ENCODE results near the gene EPHA6. TPM values are rescaled to one million over a fixed set of nuclear protein-coding genes. Genes with fewer than 3 reads are reported as not detected.

EPHA6 gene
- total and polyA plus RNA-seq, 2 donors (not counting 1 experiment from before 2014, with no cell fraction given), result not detected

- CTCF ChIA-PET, result no interaction called here
- no CpG with 5 or more reads among the region's 1 CpG for whole genome bisulfite sequencing (ENCODE audit: insufficient coverage)
- ATAC-seq (ENCODE audit: low read depth), result no peak
- POLR2A ChIA-PET, result no interaction called here
- H3K9ac ChIP-seq (ENCODE audit: low read length), result no peak overlapping the region
- no peaks in the 10 kb centered on the region for H3K4me1 ChIP-seq (ENCODE audit: control insufficient read depth in 2 of 2, insufficient read depth in 2 of 2, low read length in 2 of 2)
- no peaks in the 10 kb centered on the region for H3K36me3 ChIP-seq (replicated peaks in 1 of 2; ENCODE audit: control extremely low read depth in 1 of 2, control insufficient read depth in 1 of 2, extremely low read depth in 1 of 2, insufficient read depth in 2 of 2, low read length in 1 of 2)
- H3K27me3 ChIP-seq (replicated peaks in 1 of 4; ENCODE audit: control extremely low read depth in 1 of 4, control insufficient read depth in 3 of 4, insufficient read depth in 4 of 4, low read length in 3 of 4), result no peaks in the 10 kb centered on the region
- no peaks in the 10 kb centered on the region for H3K79me2 ChIP-seq (ENCODE audit: control insufficient read depth, insufficient read depth, low read length)
- TF ChIP-seq EZH2 (IDR thresholded peaks at IDR 0.05; ENCODE audit: borderline replicate concordance, insufficient read depth, low read depth, low read length, poor library complexity, severe bottlenecking), result no peak
- TF ChIP-seq CTCF (IDR thresholded peaks at IDR 0.05), result no peak
- H3K27me3 Mint-ChIP-seq, result peaks cover 18% of the 10 kb centered on the region
- no peak overlapping the region for H3K27ac ChIP-seq (ENCODE audit: low read length in 2 of 2)
- intact Hi-C loops (cut with micrococcal nuclease), result no loop called here
- no peaks in the 10 kb centered on the region for H4K20me1 ChIP-seq (ENCODE audit: control insufficient read depth, insufficient read depth, low read length, poor library complexity, severe bottlenecking)
- H3K4me3 ChIP-seq (ENCODE audit: control extremely low read depth in 1 of 5, extremely low read depth in 1 of 5, insufficient read depth in 1 of 5, low read depth in 2 of 5, low read length in 4 of 5), result no peak overlapping the region
- H3K4me1 Mint-ChIP-seq, result no peaks in the 10 kb centered on the region
- no peaks in the 10 kb centered on the region for H3K9me3 ChIP-seq (ENCODE audit: control extremely low read depth in 1 of 3, control insufficient read depth in 2 of 3, insufficient read depth in 1 of 3, low read length in 2 of 3)
- H3K4me2 ChIP-seq (replicated peaks; ENCODE audit: low read depth, low read length, poor library complexity, severe bottlenecking), result no peak overlapping the region
- no peak overlapping the region for H3K27ac Mint-ChIP-seq
- H3K4me3 Mint-ChIP-seq, result no peak overlapping the region
- DNase-seq, result no peak
- no peaks in the 10 kb centered on the region for H3K9me3 Mint-ChIP-seq (ENCODE audit: insufficient read depth)
- H2AFZ ChIP-seq (ENCODE audit: insufficient read depth, low read depth, low read length, poor library complexity, severe bottlenecking), result no peak overlapping the region
These were observed 924.4 kb downstream of the EPHA6 start for GRCh38 chr3:97738761-97739160.

- Histone ChIP-seq H3K4me3 (ENCODE audit: control extremely low read depth in 1 of 5, extremely low read depth in 1 of 5, insufficient read depth in 1 of 5, low read depth in 2 of 5, low read length in 4 of 5) (no peak overlapping the region), H3K9me3 (ENCODE audit: control extremely low read depth in 1 of 3, control insufficient read depth in 2 of 3, insufficient read depth in 1 of 3, low read length in 2 of 3) (no peaks in the 10 kb centered on the region), H3K27me3 (replicated peaks in 1 of 4; ENCODE audit: control extremely low read depth in 1 of 4, control insufficient read depth in 3 of 4, insufficient read depth in 4 of 4, low read length in 3 of 4) (no peaks in the 10 kb centered on the region), H3K4me1 (ENCODE audit: control insufficient read depth in 2 of 2, insufficient read depth in 2 of 2, low read length in 2 of 2) (no peaks in the 10 kb centered on the region), H2AFZ (ENCODE audit: insufficient read depth, low read depth, low read length, poor library complexity, severe bottlenecking) (no peak overlapping the region), H3K4me2 (replicated peaks; ENCODE audit: low read depth, low read length, poor library complexity, severe bottlenecking) (no peak overlapping the region), H3K79me2 (ENCODE audit: control insufficient read depth, insufficient read depth, low read length) (no peaks in the 10 kb centered on the region), H3K9ac (ENCODE audit: low read length) (no peak overlapping the region), H3K36me3 (replicated peaks in 1 of 2; ENCODE audit: control extremely low read depth in 1 of 2, control insufficient read depth in 1 of 2, extremely low read depth in 1 of 2, insufficient read depth in 2 of 2, low read length in 1 of 2) (no peaks in the 10 kb centered on the region), H4K20me1 (ENCODE audit: control insufficient read depth, insufficient read depth, low read length, poor library complexity, severe bottlenecking) (no peaks in the 10 kb centered on the region), H3K27ac (ENCODE audit: low read length in 2 of 2) (no peak overlapping the region)
- no peaks in the 10 kb centered on the region for H3K4me1 Mint-ChIP-seq
- ChIA-PET POLR2A (no interaction called here), CTCF (no interaction called here)
- H3K27me3 Mint-ChIP-seq, result peaks cover 15% of the 10 kb centered on the region
- no peak overlapping the region for H3K4me3 Mint-ChIP-seq
- no peaks in the 10 kb centered on the region for H3K9me3 Mint-ChIP-seq (ENCODE audit: insufficient read depth)
- DNase-seq (no peak), ATAC-seq (ENCODE audit: low read depth) (no peak)
- intact Hi-C loops (cut with micrococcal nuclease), result no loop called here
- WGBS (ENCODE audit: insufficient coverage), result 100% methylated on average over 1 of the region's 3 CpGs
- H3K27ac Mint-ChIP-seq, result no peak overlapping the region
- no peak for TF ChIP-seq CTCF (IDR thresholded peaks at IDR 0.05)
- no peak for TF ChIP-seq EZH2 (IDR thresholded peaks at IDR 0.05; ENCODE audit: borderline replicate concordance, insufficient read depth, low read depth, low read length, poor library complexity, severe bottlenecking)
These were observed 927.6 kb downstream of the EPHA6 start for GRCh38 chr3:97742036-97742435.

Data from B cell (primary cell).